Measurements from ENCODE around the gene MYL12A. TPM values are rescaled to one million over a fixed set of nuclear protein-coding genes. Genes with fewer than 3 reads are reported as not detected.

The MYL12A gene
- total and polyA plus RNA-seq, 4 donors: 158 to 314 (median 179) TPM

DNA sequence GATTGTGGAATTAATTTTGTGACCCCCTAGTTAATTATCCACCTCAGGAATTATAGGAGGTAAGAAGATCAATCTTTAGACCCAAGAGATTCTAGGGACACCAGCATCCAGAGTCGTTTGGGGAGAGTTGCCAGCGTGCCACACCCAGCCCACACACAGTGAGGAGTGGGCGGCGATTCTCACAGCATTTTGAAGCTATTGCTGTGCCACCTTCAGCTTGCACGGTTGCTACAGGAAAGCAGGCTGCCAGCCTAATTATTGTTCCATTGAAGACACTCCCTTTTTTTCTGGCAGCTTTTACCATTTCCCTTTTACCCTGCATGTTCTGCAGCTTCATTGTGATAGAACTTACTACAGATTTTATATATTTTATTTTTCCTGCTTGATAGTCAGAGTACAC, 13.1 kb upstream of the MYL12A start:
- Histone ChIP-seq H3K27me3 (ENCODE audit: control insufficient read depth in 4 of 4, insufficient read depth in 4 of 4, low read length in 3 of 4) (no peaks in the 10 kb centered on the region), H3K27ac (ENCODE audit: low read depth in 1 of 2, low read length in 2 of 2) (peak overlapping the region in 1 of 2 donors; percentile 7), H3K9me3 (ENCODE audit: control insufficient read depth in 4 of 4, low read length in 3 of 4) (no peaks in the 10 kb centered on the region), H3K9ac (ENCODE audit: low read depth in 1 of 2, low read length in 2 of 2) (no peak overlapping the region), H3K4me3 (ENCODE audit: low read depth in 1 of 3, low read length in 3 of 3) (no peak overlapping the region), H3K4me1 (ENCODE audit: control insufficient read depth in 4 of 4, insufficient read depth in 4 of 4, low read length in 3 of 4) (peaks cover 7 to 38% (median 20%) of the 10 kb centered on the region in 4 donors), H3K36me3 (ENCODE audit: control insufficient read depth in 4 of 4, insufficient read depth in 3 of 4, low read depth in 1 of 4, low read length in 3 of 4) (no peaks in the 10 kb centered on the region)
- TF ChIP-seq, protein P1, sequence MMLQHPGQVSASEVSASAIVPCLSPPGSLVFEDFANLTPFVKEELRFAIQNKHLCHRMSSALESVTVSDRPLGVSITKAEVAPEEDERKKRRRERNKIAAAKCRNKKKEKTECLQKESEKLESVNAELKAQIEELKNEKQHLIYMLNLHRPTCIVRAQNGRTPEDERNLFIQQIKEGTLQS (IDR thresholded peaks at IDR 0.05): no peak
- no peak for TF ChIP-seq GABPA (IDR thresholded peaks at IDR 0.05 in 1 of 2, conservative IDR thresholded peaks at IDR 0.05 in 1 of 2)
- TF ChIP-seq EGR1 (IDR thresholded peaks at IDR 0.05; ENCODE audit: low read depth in 2 of 2): no peak
- TF ChIP-seq, protein P2, sequence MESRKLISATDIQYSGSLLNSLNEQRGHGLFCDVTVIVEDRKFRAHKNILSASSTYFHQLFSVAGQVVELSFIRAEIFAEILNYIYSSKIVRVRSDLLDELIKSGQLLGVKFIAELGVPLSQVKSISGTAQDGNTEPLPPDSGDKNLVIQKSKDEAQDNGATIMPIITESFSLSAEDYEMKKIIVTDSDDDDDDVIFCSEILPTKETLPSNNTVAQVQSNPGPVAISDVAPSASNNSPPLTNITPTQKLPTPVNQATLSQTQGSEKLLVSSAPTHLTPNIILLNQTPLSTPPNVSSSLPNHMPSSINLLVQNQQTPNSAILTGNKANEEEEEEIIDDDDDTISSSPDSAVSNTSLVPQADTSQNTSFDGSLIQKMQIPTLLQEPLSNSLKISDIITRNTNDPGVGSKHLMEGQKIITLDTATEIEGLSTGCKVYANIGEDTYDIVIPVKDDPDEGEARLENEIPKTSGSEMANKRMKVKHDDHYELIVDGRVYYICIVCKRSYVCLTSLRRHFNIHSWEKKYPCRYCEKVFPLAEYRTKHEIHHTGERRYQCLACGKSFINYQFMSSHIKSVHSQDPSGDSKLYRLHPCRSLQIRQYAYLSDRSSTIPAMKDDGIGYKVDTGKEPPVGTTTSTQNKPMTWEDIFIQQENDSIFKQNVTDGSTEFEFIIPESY (IDR thresholded peaks at IDR 0.05): no peak
- no peak for TF ChIP-seq YY1 (IDR thresholded peaks at IDR 0.05)
- TF ChIP-seq HNF4G (IDR thresholded peaks at IDR 0.05): no peak
- TF ChIP-seq HNF4A (conservative IDR thresholded peaks at IDR 0.05): no peak
- no peak for TF ChIP-seq RXRA (IDR thresholded peaks at IDR 0.05)
- no peak for TF ChIP-seq SP1 (IDR thresholded peaks at IDR 0.05)
- no peak for TF ChIP-seq FOXA1 (IDR thresholded peaks at IDR 0.05)
- TF ChIP-seq, protein P3, sequence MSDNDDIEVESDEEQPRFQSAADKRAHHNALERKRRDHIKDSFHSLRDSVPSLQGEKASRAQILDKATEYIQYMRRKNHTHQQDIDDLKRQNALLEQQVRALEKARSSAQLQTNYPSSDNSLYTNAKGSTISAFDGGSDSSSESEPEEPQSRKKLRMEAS (IDR thresholded peaks at IDR 0.05): no peak
- no peak for TF ChIP-seq RAD21 (IDR thresholded peaks at IDR 0.05)
- TF ChIP-seq, protein P4, sequence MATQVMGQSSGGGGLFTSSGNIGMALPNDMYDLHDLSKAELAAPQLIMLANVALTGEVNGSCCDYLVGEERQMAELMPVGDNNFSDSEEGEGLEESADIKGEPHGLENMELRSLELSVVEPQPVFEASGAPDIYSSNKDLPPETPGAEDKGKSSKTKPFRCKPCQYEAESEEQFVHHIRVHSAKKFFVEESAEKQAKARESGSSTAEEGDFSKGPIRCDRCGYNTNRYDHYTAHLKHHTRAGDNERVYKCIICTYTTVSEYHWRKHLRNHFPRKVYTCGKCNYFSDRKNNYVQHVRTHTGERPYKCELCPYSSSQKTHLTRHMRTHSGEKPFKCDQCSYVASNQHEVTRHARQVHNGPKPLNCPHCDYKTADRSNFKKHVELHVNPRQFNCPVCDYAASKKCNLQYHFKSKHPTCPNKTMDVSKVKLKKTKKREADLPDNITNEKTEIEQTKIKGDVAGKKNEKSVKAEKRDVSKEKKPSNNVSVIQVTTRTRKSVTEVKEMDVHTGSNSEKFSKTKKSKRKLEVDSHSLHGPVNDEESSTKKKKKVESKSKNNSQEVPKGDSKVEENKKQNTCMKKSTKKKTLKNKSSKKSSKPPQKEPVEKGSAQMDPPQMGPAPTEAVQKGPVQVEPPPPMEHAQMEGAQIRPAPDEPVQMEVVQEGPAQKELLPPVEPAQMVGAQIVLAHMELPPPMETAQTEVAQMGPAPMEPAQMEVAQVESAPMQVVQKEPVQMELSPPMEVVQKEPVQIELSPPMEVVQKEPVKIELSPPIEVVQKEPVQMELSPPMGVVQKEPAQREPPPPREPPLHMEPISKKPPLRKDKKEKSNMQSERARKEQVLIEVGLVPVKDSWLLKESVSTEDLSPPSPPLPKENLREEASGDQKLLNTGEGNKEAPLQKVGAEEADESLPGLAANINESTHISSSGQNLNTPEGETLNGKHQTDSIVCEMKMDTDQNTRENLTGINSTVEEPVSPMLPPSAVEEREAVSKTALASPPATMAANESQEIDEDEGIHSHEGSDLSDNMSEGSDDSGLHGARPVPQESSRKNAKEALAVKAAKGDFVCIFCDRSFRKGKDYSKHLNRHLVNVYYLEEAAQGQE (IDR thresholded peaks at IDR 0.05): no peak
- no peak for TF ChIP-seq FOXA2 (IDR thresholded peaks at IDR 0.05)
- no peak for TF ChIP-seq JUND (IDR thresholded peaks at IDR 0.05)
- TF ChIP-seq, protein P5, sequence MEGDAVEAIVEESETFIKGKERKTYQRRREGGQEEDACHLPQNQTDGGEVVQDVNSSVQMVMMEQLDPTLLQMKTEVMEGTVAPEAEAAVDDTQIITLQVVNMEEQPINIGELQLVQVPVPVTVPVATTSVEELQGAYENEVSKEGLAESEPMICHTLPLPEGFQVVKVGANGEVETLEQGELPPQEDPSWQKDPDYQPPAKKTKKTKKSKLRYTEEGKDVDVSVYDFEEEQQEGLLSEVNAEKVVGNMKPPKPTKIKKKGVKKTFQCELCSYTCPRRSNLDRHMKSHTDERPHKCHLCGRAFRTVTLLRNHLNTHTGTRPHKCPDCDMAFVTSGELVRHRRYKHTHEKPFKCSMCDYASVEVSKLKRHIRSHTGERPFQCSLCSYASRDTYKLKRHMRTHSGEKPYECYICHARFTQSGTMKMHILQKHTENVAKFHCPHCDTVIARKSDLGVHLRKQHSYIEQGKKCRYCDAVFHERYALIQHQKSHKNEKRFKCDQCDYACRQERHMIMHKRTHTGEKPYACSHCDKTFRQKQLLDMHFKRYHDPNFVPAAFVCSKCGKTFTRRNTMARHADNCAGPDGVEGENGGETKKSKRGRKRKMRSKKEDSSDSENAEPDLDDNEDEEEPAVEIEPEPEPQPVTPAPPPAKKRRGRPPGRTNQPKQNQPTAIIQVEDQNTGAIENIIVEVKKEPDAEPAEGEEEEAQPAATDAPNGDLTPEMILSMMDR (IDR thresholded peaks at IDR 0.05; ENCODE audit: low read depth, low read length, missing input control): no peak
- no peak for TF ChIP-seq NR2F2 (IDR thresholded peaks at IDR 0.05)
- no peak for DNase-seq (ENCODE audit: low spot score)
- WGBS: 38% methylated on average over 5 of the region's 5 CpGs

Measured in liver (tissue), 9 donors.